ENCODE results near the gene GPATCH8. TPM values are rescaled to one million over a fixed set of nuclear protein-coding genes. Genes with fewer than 3 reads are reported as not detected.
A peak's percentile ranks its signal among the peaks of the same experiment; 100 is the strongest.

GPATCH8 gene
- total and polyA plus RNA-seq, 9 of the 15 experiments (the other 6 are each of a cell fraction or from before 2014, with no cell fraction given) = 10.6 to 29.6 (median 13.2) TPM

- TF ChIP-seq ZNF23 (CRISPR knock-in tag; IDR thresholded peaks at IDR 0.05) (no peak), ZBTB40 (IDR thresholded peaks at IDR 0.05) (no peak), ZBTB40 (CRISPR knock-in tag; IDR thresholded peaks at IDR 0.05) (no peak), FIP1L1 (IDR thresholded peaks at IDR 0.05; ENCODE audit: low read depth, low read length, poor library complexity, severe bottlenecking) (no peak), ZBTB1 (CRISPR knock-in tag; IDR thresholded peaks at IDR 0.05; ENCODE audit: borderline replicate concordance, low read depth) (no peak), NCOA6 (IDR thresholded peaks at IDR 0.05) (no peak), RFX7 (CRISPR knock-in tag; IDR thresholded peaks at IDR 0.05) (no peak), USF1 (CRISPR knock-in tag; IDR thresholded peaks at IDR 0.05) (peak; percentile 43), C11orf30 (IDR thresholded peaks at IDR 0.05; ENCODE audit: low read depth) (peak; percentile 83), MTF1 (CRISPR knock-in tag; IDR thresholded peaks at IDR 0.05; ENCODE audit: borderline replicate concordance) (no peak), ZNF449 (CRISPR knock-in tag; IDR thresholded peaks at IDR 0.05) (no peak), ZNF551 (CRISPR knock-in tag; IDR thresholded peaks at IDR 0.05) (no peak), CBFB (CRISPR knock-in tag; IDR thresholded peaks at IDR 0.05) (no peak), MTA2 (IDR thresholded peaks at IDR 0.05; ENCODE audit: low read depth) (0 out of 2 replicates have a peak, but pooled peaks have one; percentile 17), TSC22D4 (tag; IDR thresholded peaks at IDR 0.05) (no peak)
Observed at GRCh38 chr17:44546671-44547606, 43.7 kb upstream of the GPATCH8 start (continued).

All from K562 (cell line).